ENCODE results near the gene CDHR2. TPM values are rescaled to one million over a fixed set of nuclear protein-coding genes. Genes with fewer than 3 reads are reported as not detected.

CDHR2 gene
- polyA plus RNA-seq, 1 experiment: not detected

DNA sequence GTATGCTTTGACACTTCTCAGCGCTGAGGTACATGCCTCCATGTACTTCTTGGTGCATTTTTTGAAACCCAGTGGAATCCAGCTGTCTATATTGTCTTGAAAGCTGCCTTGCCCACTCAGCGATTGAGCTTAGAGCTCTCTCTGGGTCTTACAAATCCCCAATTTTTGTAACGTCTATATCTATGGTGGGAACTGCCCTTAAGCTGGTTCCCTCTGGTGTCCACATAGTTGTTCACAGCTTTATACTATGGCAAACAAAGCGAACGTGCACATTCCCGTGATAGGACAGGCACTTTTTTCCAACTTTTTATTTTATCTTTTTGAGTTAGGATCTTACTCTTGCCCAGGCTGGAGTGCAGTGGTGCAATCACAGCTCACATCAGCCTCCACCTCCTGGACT is 20.9 kb downstream of the CDHR2 start:
- H3K27me3 ChIP-seq (ENCODE audit: control insufficient read depth, insufficient read depth, low read length): peaks cover 3% of the 10 kb centered on the region; the same call in 1 of the 2 replicates
- DNase-seq (ENCODE audit: low read depth): no peak
- CTCF ChIA-PET: interaction anchor here (0.6 to 2.2 kb wide), 8 partner anchors 27 to 209 kb away, joined by 3 to 6 read pairs (median 4); partner anchors contain the start of genes CLTB and TSPAN17
- H3K36me3 ChIP-seq (ENCODE audit: control insufficient read depth, insufficient read depth, low read length): no peaks in the 10 kb centered on the region
- H3K4me3 ChIP-seq (ENCODE audit: low read depth, low read length): no peak overlapping the region
- POLR2A ChIA-PET: no interaction called here
- TF ChIP-seq, protein P1, sequence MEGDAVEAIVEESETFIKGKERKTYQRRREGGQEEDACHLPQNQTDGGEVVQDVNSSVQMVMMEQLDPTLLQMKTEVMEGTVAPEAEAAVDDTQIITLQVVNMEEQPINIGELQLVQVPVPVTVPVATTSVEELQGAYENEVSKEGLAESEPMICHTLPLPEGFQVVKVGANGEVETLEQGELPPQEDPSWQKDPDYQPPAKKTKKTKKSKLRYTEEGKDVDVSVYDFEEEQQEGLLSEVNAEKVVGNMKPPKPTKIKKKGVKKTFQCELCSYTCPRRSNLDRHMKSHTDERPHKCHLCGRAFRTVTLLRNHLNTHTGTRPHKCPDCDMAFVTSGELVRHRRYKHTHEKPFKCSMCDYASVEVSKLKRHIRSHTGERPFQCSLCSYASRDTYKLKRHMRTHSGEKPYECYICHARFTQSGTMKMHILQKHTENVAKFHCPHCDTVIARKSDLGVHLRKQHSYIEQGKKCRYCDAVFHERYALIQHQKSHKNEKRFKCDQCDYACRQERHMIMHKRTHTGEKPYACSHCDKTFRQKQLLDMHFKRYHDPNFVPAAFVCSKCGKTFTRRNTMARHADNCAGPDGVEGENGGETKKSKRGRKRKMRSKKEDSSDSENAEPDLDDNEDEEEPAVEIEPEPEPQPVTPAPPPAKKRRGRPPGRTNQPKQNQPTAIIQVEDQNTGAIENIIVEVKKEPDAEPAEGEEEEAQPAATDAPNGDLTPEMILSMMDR (IDR thresholded peaks at IDR 0.05; ENCODE audit: insufficient read depth, low read depth, low read length): no peak

DNA sequence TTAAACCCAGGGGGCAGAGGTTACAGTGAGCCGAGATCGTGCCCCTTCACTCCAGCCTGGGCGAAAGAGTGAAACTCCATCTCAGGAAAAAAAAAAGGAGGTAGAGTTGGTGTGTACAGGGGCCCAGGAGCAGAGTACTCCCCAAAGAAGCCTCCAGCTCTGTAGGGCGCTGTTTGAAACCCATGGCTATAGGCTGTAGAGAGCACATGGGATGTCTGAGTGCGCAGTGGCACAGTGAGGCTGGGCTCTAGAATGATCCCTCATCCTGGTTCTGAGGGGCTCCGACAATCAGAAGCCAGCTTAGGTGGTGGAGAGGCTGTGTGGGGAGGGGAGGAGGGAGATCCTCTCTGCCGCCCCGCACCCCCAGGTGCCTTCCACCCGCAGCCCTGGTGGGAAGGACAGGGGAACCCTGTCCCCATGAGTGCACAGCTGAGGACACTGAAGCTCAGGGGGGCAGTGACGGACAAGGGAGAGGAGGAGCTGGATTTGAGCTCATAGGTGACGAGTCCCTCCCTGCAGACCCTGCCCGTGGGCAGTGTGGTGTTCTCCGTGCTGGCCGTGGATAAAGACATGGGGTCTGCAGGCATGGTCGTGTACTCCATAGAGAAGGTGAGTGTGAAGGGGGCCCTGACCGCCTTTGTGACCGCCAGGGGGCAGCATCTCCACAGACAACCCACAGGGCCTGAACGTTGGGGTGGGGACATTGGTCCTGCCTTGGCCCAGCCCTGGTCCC is 24.6 kb downstream of the CDHR2 start:
- TF ChIP-seq, protein P1 (IDR thresholded peaks at IDR 0.05; ENCODE audit: insufficient read depth, low read depth, low read length): peak; percentile 86
- DNase-seq (ENCODE audit: low read depth): no peak
- Histone ChIP-seq H3K27me3 (ENCODE audit: control insufficient read depth, insufficient read depth, low read length) (no peaks in the 10 kb centered on the region), H3K4me3 (ENCODE audit: low read depth, low read length) (no peak overlapping the region), H3K36me3 (ENCODE audit: control insufficient read depth, insufficient read depth, low read length) (no peaks in the 10 kb centered on the region)
- POLR2A ChIA-PET: no interaction called here
- CTCF ChIA-PET: interaction anchor here (0.6 to 3.6 kb wide), 34 partner anchors 8 to 851 kb away, joined by 3 to 18 read pairs (median 3); partner anchors contain the start of genes CDHR2, CLTB and TSPAN17

DNA sequence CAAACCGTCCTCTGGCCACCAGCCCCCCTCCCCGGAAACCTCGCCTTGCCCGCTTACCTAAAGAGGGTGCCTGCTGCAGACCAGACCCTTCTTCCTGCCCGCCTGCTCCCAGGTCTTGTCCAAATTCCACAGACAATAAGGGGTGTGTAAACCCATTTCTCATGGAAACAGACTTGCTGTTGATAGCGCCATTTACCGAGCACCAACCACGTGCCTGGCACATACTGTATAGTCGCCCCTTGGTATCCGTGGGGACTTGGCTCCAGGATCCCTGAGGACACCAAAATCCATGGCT is 25.1 kb downstream of the CDHR2 start:
- H3K27me3 ChIP-seq (ENCODE audit: control insufficient read depth, insufficient read depth, low read length): no peaks in the 10 kb centered on the region
- ChIA-PET CTCF (interaction anchor here (0.8 to 3.3 kb wide), 11 partner anchors 9 to 845 kb away, joined by 3 to 18 read pairs (median 7); partner anchors contain the start of genes CDHR2 and CLTB), POLR2A (no interaction called here)
- DNase-seq (ENCODE audit: low read depth): no peak
- H3K4me3 ChIP-seq (ENCODE audit: low read depth, low read length): no peak overlapping the region
- H3K36me3 ChIP-seq (ENCODE audit: control insufficient read depth, insufficient read depth, low read length): no peaks in the 10 kb centered on the region
- TF ChIP-seq, protein P1 (IDR thresholded peaks at IDR 0.05; ENCODE audit: insufficient read depth, low read depth, low read length): no peak

DNA sequence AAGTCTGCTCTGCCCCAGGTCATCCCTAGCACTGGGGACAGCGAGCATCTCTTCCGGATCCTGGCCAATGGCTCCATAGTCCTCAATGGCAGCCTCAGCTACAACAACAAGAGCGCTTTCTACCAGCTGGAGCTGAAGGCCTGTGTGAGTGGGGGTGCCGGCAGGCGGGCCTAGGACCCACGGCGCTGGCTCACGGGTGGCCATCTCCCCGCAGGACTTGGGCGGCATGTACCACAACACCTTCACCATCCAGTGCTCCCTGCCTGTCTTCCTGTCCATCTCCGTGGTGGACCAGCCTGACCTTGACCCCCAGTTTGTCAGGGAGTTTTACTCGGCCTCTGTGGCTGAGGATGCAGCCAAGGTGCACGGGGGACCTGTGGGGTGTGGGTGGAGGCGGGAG is 25.9 kb downstream of the CDHR2 start:
- CTCF ChIA-PET: interaction anchor here (0.7 to 3.3 kb wide), 8 partner anchors 8 to 159 kb away, joined by 3 to 18 read pairs (median 6); partner anchors contain the start of genes CDHR2 and CLTB
- H3K4me3 ChIP-seq (ENCODE audit: low read depth, low read length): no peak overlapping the region
- POLR2A ChIA-PET: no interaction called here
- no peaks in the 10 kb centered on the region for H3K36me3 ChIP-seq (ENCODE audit: control insufficient read depth, insufficient read depth, low read length)
- no peaks in the 10 kb centered on the region for H3K27me3 ChIP-seq (ENCODE audit: control insufficient read depth, insufficient read depth, low read length)
- DNase-seq (ENCODE audit: low read depth): no peak
- TF ChIP-seq, protein P1 (IDR thresholded peaks at IDR 0.05; ENCODE audit: insufficient read depth, low read depth, low read length): no peak

DNA sequence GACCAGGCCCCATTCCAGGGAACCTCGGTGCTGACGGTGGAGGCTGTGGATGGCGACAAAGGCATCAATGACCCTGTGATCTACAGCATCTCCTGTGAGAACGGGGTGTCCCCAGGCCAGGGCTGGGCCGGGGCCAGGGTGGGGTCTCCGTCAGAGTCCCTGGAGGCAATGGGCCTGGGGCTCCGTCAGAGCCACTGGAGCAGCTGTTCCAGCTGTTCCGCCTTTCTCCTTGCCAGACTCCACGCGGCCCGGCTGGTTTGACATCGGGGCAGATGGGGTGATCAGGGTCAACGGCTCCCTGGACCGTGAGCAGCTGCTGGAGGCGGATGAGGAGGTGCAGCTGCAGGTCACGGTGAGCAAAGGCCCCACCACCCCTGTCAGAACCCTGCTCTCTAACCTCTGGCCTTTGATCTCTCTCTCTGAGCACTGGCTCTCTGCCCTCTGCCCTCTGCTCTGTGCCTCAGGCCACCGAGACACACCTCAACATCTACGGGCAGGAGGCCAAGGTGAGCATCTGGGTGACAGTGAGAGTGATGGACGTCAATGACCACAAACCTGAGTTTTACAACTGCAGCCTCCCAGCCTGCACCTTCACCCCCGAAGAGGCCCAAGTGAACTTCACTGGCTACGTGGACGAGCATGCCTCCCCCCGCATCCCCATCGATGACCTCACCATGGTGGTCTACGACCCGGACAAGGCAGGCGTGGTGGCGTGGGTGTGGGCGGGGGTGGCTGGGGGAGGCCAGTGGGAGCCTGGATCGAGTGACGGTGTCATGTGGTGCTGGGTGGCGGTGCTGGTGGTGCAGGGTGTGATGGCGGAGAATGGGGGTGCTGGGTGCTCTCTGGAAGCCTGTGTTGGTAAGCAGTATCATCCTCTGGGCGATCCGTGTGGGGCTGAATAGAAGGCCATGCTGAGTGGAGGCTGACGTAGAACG is 26.6 kb downstream of the CDHR2 start:
- no peaks in the 10 kb centered on the region for H3K36me3 ChIP-seq (ENCODE audit: control insufficient read depth, insufficient read depth, low read length)
- ChIA-PET POLR2A (no interaction called here), CTCF (interaction anchor here (1.0 to 3.3 kb wide), 3 partner anchors 8 to 160 kb away, joined by 3 to 18 read pairs (median 8); partner anchors contain the start of gene CLTB)
- DNase-seq (ENCODE audit: low read depth): no peak
- H3K27me3 ChIP-seq (ENCODE audit: control insufficient read depth, insufficient read depth, low read length): no peaks in the 10 kb centered on the region; the same call in 1 of the 2 replicates
- no peak overlapping the region for H3K4me3 ChIP-seq (ENCODE audit: low read depth, low read length)
- TF ChIP-seq, protein P1 (IDR thresholded peaks at IDR 0.05; ENCODE audit: insufficient read depth, low read depth, low read length): no peak

All from BJ (cell line).